Neural crest cell (in vitro differentiated cells): ENCODE data around the gene REN. TPM values are rescaled to one million over a fixed set of nuclear protein-coding genes. Genes with fewer than 3 reads are reported as not detected.

Experiments used
- DNase-seq: peaks from one replicate; pipeline ENCODE4 v3.0.0; 2021; ENCODE audit warnings: low read depth, mixed read lengths, low spot score
- H3K27ac Mint-ChIP-seq: one replicate; pipeline ENCODE4 v1.8.0; 2021; ENCODE audit warnings: mild to moderate bottlenecking, mixed read lengths; ENCODE audit not compliant: unreplicated experiment
- H3K27me3 Mint-ChIP-seq: 2 replicates; pipeline ENCODE4 v1.8.0; 2021; ENCODE audit warnings: low read depth, mild to moderate bottlenecking, mixed read lengths
- H3K36me3 Mint-ChIP-seq: 2 replicates; pipeline ENCODE4 v1.8.0; 2021; ENCODE audit warnings: low read depth, mild to moderate bottlenecking, mixed read lengths
- H3K4me1 Mint-ChIP-seq: 2 replicates; pipeline ENCODE4 v1.8.0; 2021; ENCODE audit warnings: mixed read lengths
- H3K4me3 Mint-ChIP-seq: one replicate; pipeline ENCODE4 v1.8.0; 2021; ENCODE audit warnings: mild to moderate bottlenecking, mixed read lengths
- H3K9me3 Mint-ChIP-seq: 2 replicates; pipeline ENCODE4 v1.8.0; 2021; ENCODE audit warnings: mixed read lengths
- total RNA-seq: library from RNA; stranded (reverse); gene quantifications from 2 replicates; pipeline ENCODE4 v1.2.1, GENCODE V29; 2021
- TF ChIP-seq, protein P1 (sequence below): fragments of 200-600 bp; sonication (generic); conservative IDR thresholded peaks from 2 replicates; pipeline ENCODE4 v1.5.0; 2021; ENCODE audit warnings: antibody characterized with exemption, mild to moderate bottlenecking

Gene REN
- total RNA-seq, 1 donor from 2014 or later, result not detected

DNA sequence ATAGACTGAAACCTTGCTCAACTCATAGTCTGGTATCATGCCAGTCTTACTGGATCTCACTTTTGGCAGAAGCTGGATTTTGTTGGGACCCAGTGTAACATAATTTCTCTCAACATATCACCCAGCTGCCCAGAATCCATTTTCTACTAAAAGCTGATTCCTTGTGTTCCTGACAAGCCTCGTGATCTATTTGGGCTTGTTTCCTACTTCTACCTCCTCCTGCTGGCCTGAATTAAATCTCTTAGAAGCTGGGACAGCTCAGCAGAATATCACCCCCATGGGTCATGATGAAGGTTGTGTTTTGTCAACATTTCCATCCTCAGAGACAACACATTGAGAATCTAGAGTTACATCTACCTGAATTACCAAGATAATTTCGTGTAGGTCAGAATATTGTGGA is 40.0 kb upstream of the REN start:
- H3K27me3 Mint-ChIP-seq, result peaks cover 82% of the 10 kb centered on the region

DNA sequence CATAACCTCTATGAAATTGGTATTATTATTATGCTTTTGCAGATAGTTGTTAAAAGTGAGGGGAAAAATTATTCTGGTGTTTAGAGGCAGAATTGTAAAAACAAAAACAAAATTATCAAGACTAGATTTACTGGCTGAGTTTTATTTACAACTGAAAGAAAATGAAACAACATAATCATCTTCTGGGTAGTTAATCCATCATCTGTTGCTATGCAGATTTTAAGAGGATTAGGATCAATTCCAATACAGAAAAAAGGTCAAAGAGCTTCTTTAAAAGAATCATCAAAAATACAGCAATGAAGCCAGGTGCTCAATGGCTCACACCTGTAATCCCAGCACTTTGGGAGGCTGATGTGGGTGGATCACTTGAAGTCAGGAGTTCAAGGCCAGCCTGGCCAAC is 39.3 kb upstream of the REN start:
- DNase-seq, result no peak
- H3K27me3 Mint-ChIP-seq, result peaks cover 87% of the 10 kb centered on the region
- no peak overlapping the region for H3K4me3 Mint-ChIP-seq
- H3K36me3 Mint-ChIP-seq, result no peaks in the 10 kb centered on the region
- H3K9me3 Mint-ChIP-seq, result no peaks in the 10 kb centered on the region
- H3K27ac Mint-ChIP-seq, result no peak overlapping the region
- H3K4me1 Mint-ChIP-seq, result no peaks in the 10 kb centered on the region
- TF ChIP-seq, protein P1, sequence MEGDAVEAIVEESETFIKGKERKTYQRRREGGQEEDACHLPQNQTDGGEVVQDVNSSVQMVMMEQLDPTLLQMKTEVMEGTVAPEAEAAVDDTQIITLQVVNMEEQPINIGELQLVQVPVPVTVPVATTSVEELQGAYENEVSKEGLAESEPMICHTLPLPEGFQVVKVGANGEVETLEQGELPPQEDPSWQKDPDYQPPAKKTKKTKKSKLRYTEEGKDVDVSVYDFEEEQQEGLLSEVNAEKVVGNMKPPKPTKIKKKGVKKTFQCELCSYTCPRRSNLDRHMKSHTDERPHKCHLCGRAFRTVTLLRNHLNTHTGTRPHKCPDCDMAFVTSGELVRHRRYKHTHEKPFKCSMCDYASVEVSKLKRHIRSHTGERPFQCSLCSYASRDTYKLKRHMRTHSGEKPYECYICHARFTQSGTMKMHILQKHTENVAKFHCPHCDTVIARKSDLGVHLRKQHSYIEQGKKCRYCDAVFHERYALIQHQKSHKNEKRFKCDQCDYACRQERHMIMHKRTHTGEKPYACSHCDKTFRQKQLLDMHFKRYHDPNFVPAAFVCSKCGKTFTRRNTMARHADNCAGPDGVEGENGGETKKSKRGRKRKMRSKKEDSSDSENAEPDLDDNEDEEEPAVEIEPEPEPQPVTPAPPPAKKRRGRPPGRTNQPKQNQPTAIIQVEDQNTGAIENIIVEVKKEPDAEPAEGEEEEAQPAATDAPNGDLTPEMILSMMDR, result no peak

More for the DNA sequence above, 40.0 kb upstream of the REN start:
- no peaks in the 10 kb centered on the region for H3K4me1 Mint-ChIP-seq
- no peak overlapping the region for H3K4me3 Mint-ChIP-seq
- no peak for DNase-seq
- no peak overlapping the region for H3K27ac Mint-ChIP-seq
- H3K36me3 Mint-ChIP-seq, result no peaks in the 10 kb centered on the region
- TF ChIP-seq, protein P1, result no peak
- H3K9me3 Mint-ChIP-seq, result no peaks in the 10 kb centered on the region

DNA sequence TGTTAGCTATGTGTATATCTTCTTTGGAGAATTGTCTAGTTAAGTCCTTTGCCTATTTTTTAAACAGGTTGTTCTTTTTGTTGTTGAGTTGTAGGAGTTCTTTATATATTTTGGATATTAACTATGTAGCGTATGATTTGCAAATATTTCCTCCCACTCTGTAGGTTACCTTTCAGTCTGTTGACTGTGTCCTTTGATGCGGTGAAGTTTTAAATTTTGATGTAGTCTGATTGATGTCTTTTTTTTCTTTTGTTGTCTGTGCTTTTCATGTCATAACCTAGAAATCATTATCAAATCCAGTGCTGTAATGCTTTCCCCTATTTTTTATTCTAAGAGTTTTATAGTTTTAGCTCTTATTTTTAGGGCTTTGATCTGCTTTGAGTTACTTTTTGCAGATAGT is 38.8 kb upstream of the REN start:
- Mint-ChIP-seq H3K36me3 (no peaks in the 10 kb centered on the region), H3K4me1 (no peaks in the 10 kb centered on the region), H3K27me3 (peaks cover 84% of the 10 kb centered on the region), H3K27ac (no peak overlapping the region), H3K4me3 (no peak overlapping the region), H3K9me3 (no peaks in the 10 kb centered on the region)
- DNase-seq, result no peak
- TF ChIP-seq, protein P1, result no peak

DNA sequence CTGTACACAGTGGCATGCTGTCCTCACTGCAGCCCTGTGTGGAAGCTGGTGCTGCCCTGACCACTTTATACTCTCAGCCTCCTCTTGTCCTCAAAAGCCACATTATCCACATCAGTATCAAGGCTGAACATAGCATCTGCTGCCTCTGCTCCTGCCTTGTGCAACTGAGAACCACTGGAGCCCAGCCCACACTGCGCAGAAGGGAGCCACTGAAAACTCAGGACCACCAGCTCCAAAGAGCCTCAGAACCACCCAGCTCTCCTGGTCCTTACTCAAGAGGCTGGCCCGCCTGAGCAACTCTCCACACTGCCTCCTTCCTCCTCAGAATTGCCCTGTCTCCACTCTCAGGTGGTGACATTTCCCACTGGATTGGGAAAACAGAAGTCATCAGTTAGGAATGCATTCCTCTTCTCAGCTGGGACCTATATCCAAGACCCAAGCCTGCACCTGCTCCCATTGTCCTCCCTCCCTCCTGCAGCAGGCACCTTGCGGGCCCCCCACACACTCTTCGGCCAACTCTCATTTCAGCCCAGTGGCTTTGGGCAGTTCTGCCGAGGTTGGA is 37.1 kb upstream of the REN start:
- DNase-seq, result no peak
- Mint-ChIP-seq H3K4me1 (no peaks in the 10 kb centered on the region), H3K4me3 (no peak overlapping the region), H3K36me3 (no peaks in the 10 kb centered on the region), H3K27me3 (peaks cover 84% of the 10 kb centered on the region), H3K9me3 (no peaks in the 10 kb centered on the region), H3K27ac (no peak overlapping the region)
- TF ChIP-seq, protein P1, result no peak

DNA sequence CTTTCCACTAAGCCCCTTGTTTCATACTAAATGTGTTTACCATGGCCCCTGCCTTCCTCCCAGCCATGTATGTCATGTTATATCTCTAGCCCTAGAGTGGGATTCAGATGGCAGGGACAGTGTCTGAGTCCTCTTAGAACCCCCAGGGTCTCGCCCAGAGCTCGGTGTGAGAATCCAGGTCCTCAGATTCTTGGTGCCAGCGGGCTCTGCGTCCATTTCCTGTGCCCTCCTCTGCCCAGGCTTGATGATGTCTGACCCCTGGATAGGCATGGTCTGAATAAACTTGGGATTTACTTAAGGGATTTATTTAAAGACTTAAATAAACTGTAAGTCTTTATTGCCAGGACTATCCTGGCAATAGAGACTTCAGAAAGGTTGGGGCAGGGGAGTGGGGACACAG is 36.3 kb upstream of the REN start:
- DNase-seq, result no peak
- Mint-ChIP-seq H3K27me3 (peaks cover 84% of the 10 kb centered on the region), H3K4me3 (no peak overlapping the region), H3K27ac (peak overlapping the region; percentile 53), H3K4me1 (no peaks in the 10 kb centered on the region), H3K36me3 (no peaks in the 10 kb centered on the region), H3K9me3 (no peaks in the 10 kb centered on the region)
- TF ChIP-seq, protein P1, result no peak
